A549 (cell line): Measurements from ENCODE around the gene VWA5B2. TPM values are rescaled to one million over a fixed set of nuclear protein-coding genes. Genes with fewer than 3 reads are reported as not detected.
A peak's percentile ranks its signal among the peaks of the same experiment; 100 is the strongest.

Experiments
- ATAC-seq, 2 experiments: fragments of 200-7000 bp in 1 of 2; fragments of >200 bp in 1 of 2; cut with Nextera tagmentation in 1 of 2; cut with Tn5 transposase in 1 of 2; 3 replicates each; pipeline versions ENCODE4 v1.8.0 to v1.9.1; 2018 to 2020; ENCODE audit warnings: mild to moderate bottlenecking in 1 of 2, moderate library complexity in 1 of 2
- CTCF ChIA-PET: fragments of 300-600 bp; sonication (Branson Sonifier 250); formaldehyde crosslinking; extraction: SDS; loops from one replicate; lab custom pipeline; 2021; ENCODE audit warnings: antibody characterized with exemption, inconsistent platforms; lab: Yijun Ruan, JAX
- POLR2A ChIA-PET: fragments of 350-600 bp; formaldehyde crosslinking; extraction: SDS; loops from one replicate; lab custom pipeline; 2021; ENCODE audit warnings: antibody characterized with exemption, inconsistent platforms; lab: Yijun Ruan, JAX
- DNase-seq, 2 experiments: peaks; one replicate each; pipeline versions ENCODE4 v3.0.0 to v3.0.0-alpha.2; 2011 to 2016; ENCODE audit warnings: low read depth in 1 of 2, low spot score in 1 of 2
- FAIRE-seq: peaks from 2 replicates; lab custom pipeline; 2011; peaks lifted over from hg19 to GRCh38; lab: Jason Lieb, UNC
- H3K27ac ChIP-seq, 2 experiments: fragments of >200 bp; sonication (Bioruptor Twin); formaldehyde crosslinking; 3 replicates each; pipeline ENCODE4 v1.5.1; 2016 to 2017
- H3K4me1 ChIP-seq: fragments of >200 bp; sonication (Bioruptor Twin); formaldehyde crosslinking; 3 replicates; pipeline ENCODE4 v1.6.1; 2016
- H3K4me2 ChIP-seq: fragments of >200 bp; sonication (Bioruptor Twin); formaldehyde crosslinking; 3 replicates; pipeline ENCODE4 v1.6.1; 2016
- H3K4me3 ChIP-seq: fragments of >200 bp; sonication (Bioruptor Twin); formaldehyde crosslinking; 3 replicates; pipeline ENCODE4 v1.5.1; 2016
- H3K9me3 ChIP-seq: fragments of >200 bp; sonication (Bioruptor Twin); formaldehyde crosslinking; 3 replicates; pipeline ENCODE4 v1.6.1; 2016
- CBX2 ChIP-seq: fragments of 200-600 bp; sonication (generic); IDR thresholded peaks from 2 replicates; pipeline ENCODE4 v1.6.1; 2016; ENCODE audit warnings: low read depth, mild to moderate bottlenecking, borderline replicate concordance
- CHD2 ChIP-seq: fragments of 150-350 bp; IDR thresholded peaks from 2 replicates; pipeline ENCODE4 v1.6.1; 2014; ENCODE audit warnings: low read length; ENCODE audit not compliant: partially characterized antibody
- CHD4 ChIP-seq: fragments of 200-600 bp; sonication (generic); IDR thresholded peaks from 2 replicates; pipeline ENCODE4 v1.6.1; 2016; ENCODE audit warnings: antibody characterized with exemption, mild to moderate bottlenecking, borderline replicate concordance
- E2F6 ChIP-seq: IDR thresholded peaks from 2 replicates; pipeline ENCODE4 v1.6.1; 2012; ENCODE audit warnings: low read depth, borderline replicate concordance
- EHF ChIP-seq: fragments of 250-450 bp; sonication (Bioruptor Pico); IDR thresholded peaks from 2 replicates; pipeline ENCODE4 v1.5.0; 2020; ENCODE audit warnings: mild to moderate bottlenecking
- FOSL2 ChIP-seq, 2 experiments: fragments of 450-650 bp in 1 of 2; fragments of >200 bp in 1 of 2; sonication (Bioruptor Twin) in 1 of 2; formaldehyde crosslinking; IDR thresholded peaks; 2 replicates each; pipeline versions ENCODE4 v1.5.0 to v1.6.1; 2016 to 2020; ENCODE audit warnings: mild to moderate bottlenecking in 1 of 2, moderate library complexity in 1 of 2
- FOXS1 ChIP-seq: fragments of 250-450 bp; sonication (Bioruptor Pico); IDR thresholded peaks from 2 replicates; pipeline ENCODE4 v1.5.0; 2020; ENCODE audit warnings: mild to moderate bottlenecking, moderate library complexity
- JUNB ChIP-seq: fragments of >200 bp; sonication (Bioruptor Twin); formaldehyde crosslinking; IDR thresholded peaks from 2 replicates; pipeline ENCODE4 v1.6.1; 2016
- MAFK ChIP-seq: fragments of 450-650 bp; IDR thresholded peaks from 2 replicates; pipeline ENCODE4 v1.6.1; 2014; ENCODE audit not compliant: partially characterized antibody
- MAZ ChIP-seq: fragments of 150-350 bp; IDR thresholded peaks from 2 replicates; pipeline ENCODE4 v1.6.1; 2014; ENCODE audit warnings: antibody characterized with exemption, low read depth, low read length, borderline replicate concordance
- POLR2AphosphoS2 ChIP-seq: conservative IDR thresholded peaks from 2 replicates; pipeline ENCODE4 v1.6.1; 2012; ENCODE audit warnings: low read length, improper control_type of control experiment, inconsistent platforms
- RCOR1 ChIP-seq: fragments of 150-350 bp; IDR thresholded peaks from 2 replicates; pipeline ENCODE4 v1.6.1; 2014; ENCODE audit warnings: antibody characterized with exemption, low read length, low read depth
- RFX5 ChIP-seq: fragments of 450-650 bp; IDR thresholded peaks from 2 replicates; pipeline ENCODE4 v1.7.1; 2014; ENCODE audit warnings: antibody characterized with exemption, mild to moderate bottlenecking, moderate library complexity
- RNF2 ChIP-seq: fragments of 200-600 bp; sonication (generic); IDR thresholded peaks from 2 replicates; pipeline ENCODE4 v1.6.1; 2016; ENCODE audit warnings: low read depth, mild to moderate bottlenecking, antibody characterized with exemption, moderate library complexity, borderline replicate concordance
- WGBS: methylation state at CpG from one replicate; pipeline ENCODE4 v1.1.6; 2017; ENCODE audit errors: missing lambda C conversion rate; 5-methylcytosine and 5-hydroxymethylcytosine counted together
- polyA plus RNA-seq, 4 experiments: library from polyadenylated mRNA; depleted of rRNA in 3 of 4; stranded (reverse); fragments of >200 nt; fragmentation: RNase III in 1 of 4; extraction: RNeasy Plus Mini Kit Qiagen cat#74134 plus additional on column Dnase treatment in 1 of 4; gene quantifications; 2 replicates in 3 of 4; 3 replicates in 1 of 4; pipeline ENCODE4 v1.2.3, GENCODE V29; 2011 to 2017
- TF ChIP-seq, protein P1 (sequence below): fragments of 150-350 bp; IDR thresholded peaks from 2 replicates; pipeline ENCODE4 v1.6.1; 2014; ENCODE audit warnings: low read depth, mild to moderate bottlenecking, low read length
- TF ChIP-seq, protein P2 (sequence below): IDR thresholded peaks from 2 replicates; pipeline ENCODE4 v1.6.1; 2012

The VWA5B2 gene
- polyA plus RNA-seq, 2 of the 4 experiments (the other 2 are of a cell fraction): 0.37 to 0.48 TPM

- peaks cover 7% of the 10 kb centered on the region; the same call in 2 of the 3 replicates for H3K4me1 ChIP-seq
- CTCF ChIA-PET: interaction anchor here (1.9 kb wide), 1 partner anchor 16 kb away, joined by 7 read pairs; the partner anchor contains the start of gene EEF1AKMT4
- no peak for TF ChIP-seq JUNB
- TF ChIP-seq CHD4: no peak
- TF ChIP-seq CBX2: no peak
- TF ChIP-seq POLR2AphosphoS2: no peak
- TF ChIP-seq FOSL2 (IDR thresholded peaks at IDR 0.05): no peak
- TF ChIP-seq FOSL2 (CRISPR knock-in tag; IDR thresholded peaks at IDR 0.05): no peak
- TF ChIP-seq, protein P1, sequence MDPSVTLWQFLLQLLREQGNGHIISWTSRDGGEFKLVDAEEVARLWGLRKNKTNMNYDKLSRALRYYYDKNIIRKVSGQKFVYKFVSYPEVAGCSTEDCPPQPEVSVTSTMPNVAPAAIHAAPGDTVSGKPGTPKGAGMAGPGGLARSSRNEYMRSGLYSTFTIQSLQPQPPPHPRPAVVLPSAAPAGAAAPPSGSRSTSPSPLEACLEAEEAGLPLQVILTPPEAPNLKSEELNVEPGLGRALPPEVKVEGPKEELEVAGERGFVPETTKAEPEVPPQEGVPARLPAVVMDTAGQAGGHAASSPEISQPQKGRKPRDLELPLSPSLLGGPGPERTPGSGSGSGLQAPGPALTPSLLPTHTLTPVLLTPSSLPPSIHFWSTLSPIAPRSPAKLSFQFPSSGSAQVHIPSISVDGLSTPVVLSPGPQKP: no peak
- no peak for TF ChIP-seq EHF (CRISPR knock-in tag)
- no peak for TF ChIP-seq MAZ
- TF ChIP-seq RCOR1: no peak
- no peak for TF ChIP-seq E2F6
- no peak for TF ChIP-seq FOXS1 (CRISPR knock-in tag)
- no peak for TF ChIP-seq RNF2
- TF ChIP-seq, protein P2, sequence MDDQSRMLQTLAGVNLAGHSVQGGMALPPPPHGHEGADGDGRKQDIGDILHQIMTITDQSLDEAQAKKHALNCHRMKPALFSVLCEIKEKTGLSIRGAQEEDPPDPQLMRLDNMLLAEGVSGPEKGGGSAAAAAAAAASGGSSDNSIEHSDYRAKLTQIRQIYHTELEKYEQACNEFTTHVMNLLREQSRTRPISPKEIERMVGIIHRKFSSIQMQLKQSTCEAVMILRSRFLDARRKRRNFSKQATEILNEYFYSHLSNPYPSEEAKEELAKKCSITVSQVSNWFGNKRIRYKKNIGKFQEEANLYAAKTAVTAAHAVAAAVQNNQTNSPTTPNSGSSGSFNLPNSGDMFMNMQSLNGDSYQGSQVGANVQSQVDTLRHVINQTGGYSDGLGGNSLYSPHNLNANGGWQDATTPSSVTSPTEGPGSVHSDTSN: no peak
- FAIRE-seq (no peak), DNase-seq (no peak), ATAC-seq (no peak)
- no peak overlapping the region for H3K4me3 ChIP-seq
- H3K9me3 ChIP-seq: no peaks in the 10 kb centered on the region
- H3K27ac ChIP-seq: no peak overlapping the region
- POLR2A ChIA-PET: no interaction called here
- no peak overlapping the region for H3K4me2 ChIP-seq
- 77% methylated on average over 4 of the region's 23 CpGs for WGBS
These were observed 3.9 kb downstream of the VWA5B2 start for GRCh38 chr3:184233127-184233843.

- DNase-seq: peak; percentile 67
These were observed 4.8 kb downstream of the VWA5B2 start for GRCh38 chr3:184234224-184234623.

More at GRCh38 chr3:184234224-184234623, 4.8 kb downstream of the VWA5B2 start:
- no peak overlapping the region for H3K4me2 ChIP-seq
- ATAC-seq (peak; percentile 70 to 72), FAIRE-seq (no peak)
- POLR2A ChIA-PET: no interaction called here
- TF ChIP-seq CHD2 (no peak), MAFK (no peak), RFX5 (no peak), CBX2 (no peak)
- TF ChIP-seq, protein P1: no peak
- TF ChIP-seq, all 56 proteins: peak for 0
- H3K4me3 ChIP-seq: no peak overlapping the region
- no CpG with 5 or more reads among the region's 4 CpGs for WGBS
- CTCF ChIA-PET: interaction anchor here (1.0 kb wide), 2 partner anchors 12 to 16 kb away, joined by 3 to 4 read pairs; partner anchors contain the start of gene EEF1AKMT4
- H3K9me3 ChIP-seq: no peaks in the 10 kb centered on the region
- peaks cover 7% of the 10 kb centered on the region; the same call in 2 of the 3 replicates for H3K4me1 ChIP-seq
- H3K27ac ChIP-seq: 0 out of 6 replicates have a peak overlapping the region, but pooled peaks of 1 of the 2 experiments have one; percentile 37
